ENCODE data around the gene HOXD12.

The HOXD12 gene

GRCh38 chr2:176093898-176094249 lies 5.7 kb upstream of the HOXD12 start:
- DNase-seq: no peak

- DNase-seq: no peak
Measured at GRCh38 chr2:176094349-176094748, 5.2 kb upstream of the HOXD12 start.

GRCh38 chr2:176095421-176095820 lies 4.2 kb upstream of the HOXD12 start:
- DNase-seq: no peak

DNA sequence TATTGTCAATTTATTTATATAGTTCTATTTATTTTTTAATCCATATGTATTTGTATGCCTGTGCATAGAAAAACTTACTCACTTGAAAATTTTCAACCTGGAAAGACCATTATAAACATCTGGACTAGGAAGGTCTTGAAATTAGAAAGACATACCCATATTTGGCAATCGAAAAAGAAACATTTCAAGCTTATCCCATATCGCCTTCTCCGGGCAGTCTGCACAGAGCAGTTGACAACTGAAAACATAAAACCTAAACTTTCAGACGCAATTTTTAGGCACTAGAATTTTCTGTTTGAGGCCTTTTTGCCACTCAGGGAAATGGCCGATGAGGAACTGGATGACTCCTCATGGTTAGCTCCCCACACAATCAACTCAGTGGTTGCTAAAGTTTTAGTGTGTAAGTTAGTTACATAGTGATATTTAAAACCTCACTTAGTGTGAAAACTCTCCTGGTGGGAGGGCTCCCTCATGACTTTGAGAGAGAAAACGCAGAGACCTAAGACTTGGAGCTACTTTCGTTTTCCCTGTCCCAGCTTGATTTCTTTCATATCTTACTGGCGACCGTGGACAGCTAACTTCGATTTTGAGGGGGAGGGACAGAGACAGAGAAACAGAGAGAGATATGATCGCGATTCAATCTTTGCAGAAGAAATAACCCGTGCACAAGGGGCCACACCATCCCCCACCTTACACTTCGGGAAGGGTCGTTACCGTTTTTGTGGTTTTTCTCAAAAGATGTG lies 3.2 kb upstream of the HOXD12 start:
- DNase-seq: peak in 1 of 2 experiments; percentile 58

DNA sequence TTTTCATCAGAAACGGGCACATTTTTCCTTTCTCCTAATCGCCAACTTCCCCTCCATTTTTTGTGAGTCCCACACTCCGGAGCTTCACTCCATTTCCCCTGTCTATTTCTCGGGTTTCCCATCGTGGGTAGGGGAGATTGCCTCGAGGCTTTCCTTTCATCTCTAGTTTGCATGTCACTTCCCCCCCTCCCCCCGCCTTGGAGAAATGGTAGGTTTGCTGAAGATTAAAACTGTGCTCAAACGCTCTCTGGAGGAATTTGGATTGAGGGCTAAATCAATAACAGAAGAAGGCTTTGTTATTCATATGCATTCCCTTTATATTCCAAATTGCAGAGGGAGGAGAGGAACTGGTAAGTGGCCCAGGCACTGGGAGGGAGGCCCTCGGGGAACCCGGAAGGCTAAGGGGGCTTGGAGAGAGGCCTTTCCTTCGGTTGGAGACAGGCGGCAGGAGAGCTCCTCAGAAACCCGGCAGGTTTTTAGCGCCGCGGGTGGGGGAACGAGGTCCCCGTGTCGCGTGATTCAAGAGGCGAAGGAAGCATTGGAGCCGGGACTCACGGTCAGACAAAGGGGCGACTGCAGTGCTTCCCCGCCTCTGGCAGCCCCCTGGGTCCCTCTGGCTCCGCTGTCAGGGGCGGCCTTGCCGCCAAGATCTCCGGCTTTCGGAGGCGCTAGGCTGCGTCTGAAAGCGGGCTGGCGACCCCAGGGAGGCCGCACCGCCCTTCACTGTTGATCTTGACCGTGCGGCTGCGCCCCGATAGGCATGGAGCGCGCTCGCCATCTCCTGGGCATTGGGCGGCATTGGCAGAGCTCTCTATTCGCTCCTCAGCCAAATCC lies 2.4 kb upstream of the HOXD12 start:
- DNase-seq: peak; percentile 86 to 93

GRCh38 chr2:176097820-176098365 lies 1.7 kb upstream of the HOXD12 start:
- DNase-seq: no peak

DNA sequence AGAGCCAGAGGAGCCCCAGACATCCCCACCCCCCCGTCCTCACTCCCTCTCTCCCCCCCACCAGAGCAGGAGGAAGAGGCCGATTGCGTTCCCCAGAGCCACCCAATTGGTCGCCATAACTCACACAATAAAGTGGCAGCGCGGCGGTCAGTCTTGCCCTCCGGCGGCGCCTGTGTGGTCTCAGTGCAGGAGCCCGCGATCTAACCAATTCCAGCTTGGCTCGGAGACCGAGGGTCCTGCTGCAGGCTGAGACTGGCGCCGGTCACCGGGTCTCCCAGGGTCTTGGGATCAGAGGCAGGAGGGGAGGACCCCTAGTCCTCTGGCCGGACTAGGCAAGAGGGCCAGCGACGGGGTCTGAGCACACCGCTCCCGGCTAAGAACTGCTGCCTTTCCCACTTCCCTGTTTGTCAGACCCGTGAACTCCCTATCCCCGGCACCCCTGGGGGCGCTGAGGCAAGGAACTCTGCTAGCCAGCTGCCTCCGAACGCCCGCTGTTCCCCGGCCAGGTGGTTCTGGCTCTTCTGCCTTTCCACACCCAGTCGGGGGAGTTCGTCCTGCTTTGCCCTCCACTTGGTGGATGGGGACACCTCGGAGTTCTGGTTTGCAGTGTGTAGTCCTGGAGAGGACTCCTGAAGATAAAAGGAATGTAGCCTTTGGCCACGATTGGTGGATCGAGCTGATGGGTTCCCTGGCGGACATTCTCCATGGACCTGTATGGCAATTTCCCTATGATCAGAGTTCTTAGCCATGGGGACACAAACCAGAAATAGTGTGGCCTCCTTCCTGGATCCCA lies 1.0 kb upstream of the HOXD12 start:
- no peak for DNase-seq

DNA sequence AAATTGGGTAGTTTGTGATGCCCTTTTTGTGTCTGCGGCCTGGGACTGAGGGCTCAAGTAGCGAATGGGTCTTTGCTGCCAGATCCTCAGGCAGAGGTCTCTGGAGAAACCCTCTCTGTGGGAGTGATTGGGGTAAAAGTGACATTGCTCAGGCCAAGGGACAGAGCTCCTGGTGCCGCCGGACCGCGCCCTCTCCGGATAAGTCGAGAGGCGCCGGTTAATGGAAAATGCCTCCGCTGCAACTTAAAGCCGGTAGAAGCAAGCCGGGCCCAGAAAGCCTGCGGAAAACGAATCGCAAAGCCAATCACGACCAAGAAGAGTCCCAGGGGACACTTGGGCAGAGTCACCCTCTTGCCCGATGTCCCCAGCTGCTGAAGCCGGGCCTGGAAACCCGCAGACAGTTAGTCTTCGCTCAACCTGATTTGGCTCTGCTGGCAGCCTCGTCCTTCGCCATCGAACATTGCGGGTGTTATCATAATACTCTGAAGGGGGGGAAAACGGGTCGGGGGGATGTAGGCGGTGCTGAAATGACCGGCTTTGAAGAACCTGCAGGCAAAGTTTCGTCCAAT lies 352 bp upstream of the HOXD12 start:
- DNase-seq: no peak

DNA sequence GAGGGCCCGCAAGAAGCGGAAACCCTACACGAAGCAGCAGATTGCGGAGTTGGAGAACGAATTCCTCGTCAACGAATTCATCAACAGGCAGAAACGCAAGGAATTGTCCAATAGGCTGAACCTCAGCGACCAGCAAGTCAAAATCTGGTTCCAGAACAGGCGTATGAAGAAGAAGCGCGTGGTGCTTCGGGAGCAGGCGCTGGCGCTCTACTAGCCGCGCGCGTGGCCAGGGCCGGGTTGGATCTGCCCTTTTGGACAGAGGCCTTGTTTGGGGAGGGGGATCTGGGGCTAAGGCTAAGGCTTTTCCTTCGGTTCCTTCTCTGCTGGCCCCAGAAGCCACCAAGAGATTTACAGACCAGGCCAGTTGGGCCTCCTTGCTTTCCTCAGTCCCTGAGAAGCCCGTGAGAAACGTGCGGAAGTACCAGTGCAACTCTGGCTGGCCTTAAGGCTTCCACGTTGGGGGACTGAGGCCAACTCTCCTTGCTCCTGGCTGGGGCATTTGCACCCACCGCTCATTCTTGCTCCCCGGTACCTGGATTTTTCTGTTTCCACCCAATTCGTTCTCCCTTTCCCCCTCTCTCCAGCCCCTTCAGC lies 1.0 kb downstream of the HOXD12 start:
- no peak for DNase-seq

DNA sequence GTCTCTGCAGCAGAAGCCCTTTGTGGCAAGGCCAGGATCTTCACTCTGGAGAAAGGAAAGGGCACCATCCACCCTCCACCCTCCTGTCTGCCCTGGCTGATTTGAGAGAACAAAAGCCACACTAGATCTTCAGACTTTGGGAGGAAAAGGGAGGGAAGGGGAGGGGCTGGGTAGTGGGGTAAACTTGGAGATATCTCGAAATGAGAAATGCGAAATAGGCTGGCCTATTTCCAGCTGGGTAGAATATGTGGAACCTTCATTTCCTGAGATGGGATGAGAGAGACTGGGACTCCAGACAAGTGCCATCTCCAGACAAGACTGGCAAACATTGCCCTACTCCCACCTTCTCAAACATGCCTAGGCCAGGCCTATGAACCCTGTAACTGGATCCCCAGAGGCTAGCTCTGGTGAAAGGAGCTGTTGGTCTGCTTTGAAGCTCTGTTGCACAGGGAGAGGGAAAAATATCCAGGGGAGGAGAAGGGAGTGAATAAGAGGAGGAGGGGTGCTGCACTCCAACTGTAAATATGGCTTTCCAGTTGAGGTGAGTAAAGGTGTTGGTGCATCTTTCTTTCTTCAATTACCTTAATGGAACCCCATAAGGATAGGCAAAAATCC lies 1.7 kb downstream of the HOXD12 start:
- DNase-seq: no peak

GRCh38 chr2:176101842-176102241 lies 2.2 kb downstream of the HOXD12 start:
- no peak for DNase-seq

DNA sequence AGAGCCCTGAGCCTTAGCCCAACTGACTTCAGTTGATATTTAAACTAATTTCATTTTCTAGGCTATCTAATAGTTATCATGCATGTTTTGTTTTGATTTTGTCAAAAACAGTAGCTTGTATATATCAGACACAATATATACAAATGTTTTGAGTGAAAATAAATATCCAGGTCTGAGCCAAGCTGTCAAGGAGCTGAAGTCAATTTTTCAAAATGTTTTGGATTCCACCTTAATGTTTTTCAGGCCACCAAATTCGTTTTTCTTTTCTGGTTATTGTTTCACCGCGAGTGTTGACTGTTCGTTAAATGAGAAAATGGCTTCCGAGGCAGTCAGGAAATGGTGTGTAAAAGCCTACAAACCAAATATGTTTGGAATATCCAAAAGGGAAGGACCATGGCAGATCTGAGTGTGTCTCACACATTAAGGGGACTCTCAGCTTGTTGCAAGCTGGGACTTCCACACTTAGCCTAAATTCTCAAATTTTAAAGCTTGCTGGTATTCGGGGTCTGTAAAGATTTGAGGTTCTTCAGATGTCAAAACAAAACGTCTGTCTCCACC lies 2.8 kb downstream of the HOXD12 start:
- DNase-seq: no peak

DNA sequence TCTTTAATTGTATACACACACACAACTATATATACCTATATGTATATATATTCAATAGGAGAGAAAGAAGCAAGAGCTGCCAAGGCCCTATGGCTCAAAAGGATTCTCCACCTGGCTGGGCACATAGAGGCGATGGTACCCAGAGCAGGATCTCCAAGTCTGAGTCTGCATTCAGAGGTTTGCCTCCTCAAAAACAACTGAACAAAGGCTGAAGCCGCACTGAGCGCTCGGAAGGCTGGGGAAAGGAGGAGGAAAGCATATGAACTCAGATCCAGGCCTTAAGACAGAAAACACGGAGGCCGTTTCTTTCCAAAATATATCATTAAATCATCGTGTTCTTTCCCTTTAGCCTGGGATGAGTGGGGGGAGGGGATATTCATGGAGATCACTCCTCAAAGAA lies 3.6 kb downstream of the HOXD12 start:
- DNase-seq: no peak

GRCh38 chr2:176103742-176104315 lies 4.2 kb downstream of the HOXD12 start:
- DNase-seq: no peak

GRCh38 chr2:176104316-176105077 lies 4.9 kb downstream of the HOXD12 start:
- DNase-seq: no peak

DNA sequence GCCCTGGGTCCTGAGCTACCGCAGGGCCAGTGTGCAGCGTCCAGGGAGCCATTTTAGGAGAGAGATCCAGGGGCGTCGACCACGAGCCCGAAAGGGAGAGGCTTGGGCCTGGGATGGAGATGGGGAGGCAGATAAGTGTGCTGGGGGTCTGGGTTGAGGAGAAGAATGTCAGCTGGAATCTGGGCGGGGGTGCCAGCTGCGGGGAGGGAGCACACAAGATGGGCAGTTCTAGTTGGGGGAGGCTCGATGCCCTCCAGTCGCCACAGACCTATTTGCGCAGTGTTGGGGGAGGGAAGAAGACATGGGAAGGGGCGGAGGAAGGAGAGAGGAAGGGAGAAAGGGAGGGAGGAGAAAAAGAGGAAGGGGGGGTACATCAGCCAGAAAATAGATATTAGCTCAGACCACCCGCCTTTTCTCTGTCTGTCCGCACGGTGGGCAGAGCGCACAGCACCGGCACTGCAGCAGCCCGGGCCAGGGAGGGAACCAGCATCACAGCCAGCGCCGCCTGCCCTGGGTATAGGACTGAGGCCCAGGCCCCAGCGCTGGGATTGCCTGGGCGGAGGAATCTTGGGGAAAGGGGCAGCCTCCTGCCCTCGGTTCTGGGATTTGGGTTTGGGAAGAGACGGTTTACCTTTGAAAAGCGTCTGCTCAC lies 5.6 kb downstream of the HOXD12 start:
- no peak for DNase-seq

DNA sequence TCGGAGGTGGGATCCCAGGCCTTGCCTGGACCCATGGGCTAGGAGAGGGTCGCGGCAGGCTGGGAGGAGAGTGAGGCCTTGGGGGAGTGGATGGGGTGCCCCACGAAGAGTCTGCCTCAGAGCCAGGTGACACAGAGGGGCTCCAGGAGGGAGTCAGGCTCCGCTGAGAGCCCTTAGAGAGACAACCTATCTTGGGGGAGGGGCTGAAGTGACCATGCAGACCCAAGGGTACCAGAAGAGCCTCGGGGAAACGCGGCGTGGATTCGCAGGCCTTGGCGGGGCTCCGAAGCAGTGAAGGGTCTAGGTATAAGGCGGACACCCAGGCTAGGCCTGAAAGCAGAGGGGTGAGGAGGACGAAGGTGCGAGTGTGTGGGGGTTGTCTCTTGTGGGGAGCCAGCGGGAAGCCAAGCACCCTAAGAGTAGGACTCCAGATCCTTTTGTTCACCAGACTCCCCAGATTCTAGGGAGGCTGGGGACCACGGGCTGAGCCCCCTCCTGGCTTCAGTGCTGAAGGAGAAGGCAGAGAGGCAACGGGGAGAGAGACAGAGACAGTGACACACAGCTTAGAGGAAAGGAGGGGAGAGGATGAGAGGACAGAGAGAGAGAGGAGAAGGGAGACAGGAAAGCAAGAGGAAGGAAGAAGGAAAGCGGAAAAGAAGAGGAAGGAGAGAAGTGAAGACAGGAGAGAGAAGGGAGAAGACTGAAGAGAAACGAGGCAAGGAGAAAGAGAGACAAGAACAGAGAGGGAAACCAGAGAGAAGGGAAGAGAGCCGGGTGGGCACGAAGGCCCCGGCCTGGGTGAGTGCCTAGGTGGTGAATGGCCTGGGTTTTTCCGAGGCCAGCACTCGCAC lies 6.4 kb downstream of the HOXD12 start:
- no peak for DNase-seq

GRCh38 chr2:176106581-176107539 lies 7.3 kb downstream of the HOXD12 start, which contains the start of gene HOXD11:
Gene HOXD11 (plus strand): TSS chr2:176107280. CDS start chr2:176107356, 76 bp downstream.
- DNase-seq: no peak

Data from Kasumi-1 (cell line).